ENCODE measurements around the gene INPP5F.

Gene INPP5F

GRCh38 chr10:119815671-119816070, 89.8 kb downstream of the INPP5F start:
- Histone ChIP-seq H3K4me3 (ENCODE audit: low read depth, low read length) (no peak overlapping the region), H2AK5ac (ENCODE audit: low read length) (no peak overlapping the region), H3K4me1 (ENCODE audit: control insufficient read depth in 1 of 2, insufficient read depth in 2 of 2, low read length in 2 of 2) (no peaks in the 10 kb centered on the region), H3K36me3 (ENCODE audit: control insufficient read depth in 1 of 2, insufficient read depth in 2 of 2, low read length in 2 of 2) (peaks cover 5 to 12% of the 10 kb centered on the region in 2 experiments), H3K4ac (ENCODE audit: low read depth, low read length) (no peak overlapping the region), H3K9ac (ENCODE audit: low read length) (no peak overlapping the region), H2BK120ac (ENCODE audit: insufficient read depth, low read length, poor library complexity) (no peak overlapping the region), H3K27me3 (ENCODE audit: insufficient read depth, low read length) (no peaks in the 10 kb centered on the region), H3K23ac (ENCODE audit: low read length) (no peak overlapping the region), H3K79me1 (ENCODE audit: low read length) (peaks cover 4% of the 10 kb centered on the region), H3K4me2 (ENCODE audit: low read length) (no peak overlapping the region), H3K27ac (ENCODE audit: low read depth, low read length) (no peak overlapping the region), H2BK5ac (ENCODE audit: low read depth, low read length, poor library complexity) (no peak overlapping the region), H3K79me2 (ENCODE audit: control insufficient read depth, insufficient read depth, low read length, poor library complexity) (no peaks in the 10 kb centered on the region), H3K18ac (ENCODE audit: low read length) (no peak overlapping the region), H2AFZ (ENCODE audit: insufficient read depth, low read length, poor library complexity) (no peak overlapping the region), H3K14ac (ENCODE audit: low read length) (no peak overlapping the region), H3K9me3 (ENCODE audit: insufficient read depth, low read depth, low read length) (no peaks in the 10 kb centered on the region), H4K8ac (ENCODE audit: low read depth, low read length) (no peak overlapping the region), H4K91ac (ENCODE audit: low read depth, low read length) (no peak overlapping the region), H2BK12ac (ENCODE audit: low read length) (no peak overlapping the region), H4K12ac (ENCODE audit: low read depth, low read length) (no peak overlapping the region)
- DNase-seq, result no peak
- no CpG with 5 or more reads among the region's 7 CpGs for WGBS (ENCODE audit: extremely low coverage, insufficient coverage, insufficient read length)

- H2BK120ac ChIP-seq (ENCODE audit: insufficient read depth, low read length, poor library complexity), result peak overlapping the region; percentile 16
- H3K36me3 ChIP-seq (ENCODE audit: control insufficient read depth in 1 of 2, insufficient read depth in 2 of 2, low read length in 2 of 2), result peaks cover 4 to 10% of the 10 kb centered on the region in 2 experiments
- H2BK5ac ChIP-seq (ENCODE audit: low read depth, low read length, poor library complexity), result peak overlapping the region; percentile 34
- peak overlapping the region; percentile 68 for H3K9ac ChIP-seq (ENCODE audit: low read length)
- peak overlapping the region; percentile 63 for H3K18ac ChIP-seq (ENCODE audit: low read length)
- H3K9me3 ChIP-seq (ENCODE audit: insufficient read depth, low read depth, low read length), result no peaks in the 10 kb centered on the region
- no peak overlapping the region for H3K23ac ChIP-seq (ENCODE audit: low read length)
- H2AFZ ChIP-seq (ENCODE audit: insufficient read depth, low read length, poor library complexity), result peak overlapping the region; percentile 37
- peak overlapping the region; percentile 61 for H3K27ac ChIP-seq (ENCODE audit: low read depth, low read length)
- peak overlapping the region; percentile 65 for H3K4ac ChIP-seq (ENCODE audit: low read depth, low read length)
- peak overlapping the region; percentile 48 for H4K8ac ChIP-seq (ENCODE audit: low read depth, low read length)
- peak; percentile 86 to 88 for DNase-seq
- no CpG with 5 or more reads among the region's 84 CpGs for WGBS (ENCODE audit: extremely low coverage, insufficient coverage, insufficient read length)
- H2BK12ac ChIP-seq (ENCODE audit: low read length), result no peak overlapping the region
- peak overlapping the region; percentile 67 for H3K4me3 ChIP-seq (ENCODE audit: low read depth, low read length)
- peak overlapping the region; percentile 47 for H3K14ac ChIP-seq (ENCODE audit: low read length)
- H3K79me1 ChIP-seq (ENCODE audit: low read length), result peaks cover 4% of the 10 kb centered on the region
- H3K79me2 ChIP-seq (ENCODE audit: control insufficient read depth, insufficient read depth, low read length, poor library complexity), result no peaks in the 10 kb centered on the region
- H3K4me1 ChIP-seq (ENCODE audit: control insufficient read depth in 1 of 2, insufficient read depth in 2 of 2, low read length in 2 of 2), result no peaks in the 10 kb centered on the region
- H4K91ac ChIP-seq (ENCODE audit: low read depth, low read length), result peak overlapping the region; percentile 57
- H3K4me2 ChIP-seq (ENCODE audit: low read length), result peak overlapping the region; percentile 69
- H4K12ac ChIP-seq (ENCODE audit: low read depth, low read length), result peak overlapping the region; percentile 47
- no peaks in the 10 kb centered on the region for H3K27me3 ChIP-seq (ENCODE audit: insufficient read depth, low read length)
- H2AK5ac ChIP-seq (ENCODE audit: low read length), result no peak overlapping the region
Measured at GRCh38 chr10:119817991-119818888, 92.4 kb downstream of the INPP5F start.

GRCh38 chr10:119818889-119819270, 93.0 kb downstream of the INPP5F start:
- Histone ChIP-seq H4K12ac (ENCODE audit: low read depth, low read length) (peak overlapping the region; percentile 47), H2BK5ac (ENCODE audit: low read depth, low read length, poor library complexity) (peak overlapping the region; percentile 34), H3K27me3 (ENCODE audit: insufficient read depth, low read length) (no peaks in the 10 kb centered on the region), H3K4ac (ENCODE audit: low read depth, low read length) (peak overlapping the region; percentile 65), H3K4me2 (ENCODE audit: low read length) (peak overlapping the region; percentile 69), H3K18ac (ENCODE audit: low read length) (peak overlapping the region; percentile 63), H2BK12ac (ENCODE audit: low read length) (no peak overlapping the region), H2BK120ac (ENCODE audit: insufficient read depth, low read length, poor library complexity) (peak overlapping the region; percentile 16), H4K91ac (ENCODE audit: low read depth, low read length) (peak overlapping the region; percentile 57), H4K8ac (ENCODE audit: low read depth, low read length) (peak overlapping the region; percentile 48), H3K4me1 (ENCODE audit: control insufficient read depth in 1 of 2, insufficient read depth in 2 of 2, low read length in 2 of 2) (no peaks in the 10 kb centered on the region), H3K79me1 (ENCODE audit: low read length) (peaks cover 4% of the 10 kb centered on the region), H3K9ac (ENCODE audit: low read length) (peak overlapping the region; percentile 68), H3K23ac (ENCODE audit: low read length) (no peak overlapping the region), H3K27ac (ENCODE audit: low read depth, low read length) (peak overlapping the region; percentile 31), H3K9me3 (ENCODE audit: insufficient read depth, low read depth, low read length) (no peaks in the 10 kb centered on the region), H2AFZ (ENCODE audit: insufficient read depth, low read length, poor library complexity) (no peak overlapping the region), H2AK5ac (ENCODE audit: low read length) (no peak overlapping the region), H3K14ac (ENCODE audit: low read length) (peak overlapping the region; percentile 24), H3K79me2 (ENCODE audit: control insufficient read depth, insufficient read depth, low read length, poor library complexity) (no peaks in the 10 kb centered on the region), H3K36me3 (ENCODE audit: control insufficient read depth in 1 of 2, insufficient read depth in 2 of 2, low read length in 2 of 2) (peaks cover 4 to 11% of the 10 kb centered on the region in 2 experiments), H3K4me3 (ENCODE audit: low read depth, low read length) (peak overlapping the region; percentile 67)
- DNase-seq, result peak in 1 of 2 donors; percentile 23
- no CpG with 5 or more reads among the region's 10 CpGs for WGBS (ENCODE audit: extremely low coverage, insufficient coverage, insufficient read length)

- no peak overlapping the region for H2BK12ac ChIP-seq (ENCODE audit: low read length)
- no peak overlapping the region for H2AFZ ChIP-seq (ENCODE audit: insufficient read depth, low read length, poor library complexity)
- H3K4me3 ChIP-seq (ENCODE audit: low read depth, low read length), result no peak overlapping the region
- WGBS (ENCODE audit: extremely low coverage, insufficient coverage, insufficient read length), result no CpG with 5 or more reads among the region's 4 CpGs
- H3K23ac ChIP-seq (ENCODE audit: low read length), result no peak overlapping the region
- no peak overlapping the region for H2BK5ac ChIP-seq (ENCODE audit: low read depth, low read length, poor library complexity)
- no peak overlapping the region for H3K4me2 ChIP-seq (ENCODE audit: low read length)
- no peak overlapping the region for H3K18ac ChIP-seq (ENCODE audit: low read length)
- H3K79me1 ChIP-seq (ENCODE audit: low read length), result peaks cover 4% of the 10 kb centered on the region
- H3K27ac ChIP-seq (ENCODE audit: low read depth, low read length), result no peak overlapping the region
- H2AK5ac ChIP-seq (ENCODE audit: low read length), result no peak overlapping the region
- no peak overlapping the region for H4K8ac ChIP-seq (ENCODE audit: low read depth, low read length)
- H3K36me3 ChIP-seq (ENCODE audit: control insufficient read depth in 1 of 2, insufficient read depth in 2 of 2, low read length in 2 of 2), result peaks cover 6 to 7% of the 10 kb centered on the region in 2 experiments
- H3K14ac ChIP-seq (ENCODE audit: low read length), result no peak overlapping the region
- H3K9me3 ChIP-seq (ENCODE audit: insufficient read depth, low read depth, low read length), result no peaks in the 10 kb centered on the region
- no peak overlapping the region for H3K4ac ChIP-seq (ENCODE audit: low read depth, low read length)
- H3K4me1 ChIP-seq (ENCODE audit: control insufficient read depth in 1 of 2, insufficient read depth in 2 of 2, low read length in 2 of 2), result no peaks in the 10 kb centered on the region
- H2BK120ac ChIP-seq (ENCODE audit: insufficient read depth, low read length, poor library complexity), result no peak overlapping the region
- no peaks in the 10 kb centered on the region for H3K79me2 ChIP-seq (ENCODE audit: control insufficient read depth, insufficient read depth, low read length, poor library complexity)
- DNase-seq, result no peak
- no peak overlapping the region for H3K9ac ChIP-seq (ENCODE audit: low read length)
- H4K12ac ChIP-seq (ENCODE audit: low read depth, low read length), result no peak overlapping the region
- H3K27me3 ChIP-seq (ENCODE audit: insufficient read depth, low read length), result no peaks in the 10 kb centered on the region
- H4K91ac ChIP-seq (ENCODE audit: low read depth, low read length), result no peak overlapping the region
Measured at GRCh38 chr10:119821182-119821581, 95.3 kb downstream of the INPP5F start.
